GM19099 (cell line): ENCODE data around the gene TNRC6B.

Source experiments
- POLR2A ChIP-seq: IDR thresholded peaks from 3 replicates; pipeline ENCODE4 v1.6.1; 2011; ENCODE audit warnings: low read depth; ENCODE audit not compliant: insufficient read length; ENCODE audit errors: extremely low read depth

TNRC6B gene, protein sequence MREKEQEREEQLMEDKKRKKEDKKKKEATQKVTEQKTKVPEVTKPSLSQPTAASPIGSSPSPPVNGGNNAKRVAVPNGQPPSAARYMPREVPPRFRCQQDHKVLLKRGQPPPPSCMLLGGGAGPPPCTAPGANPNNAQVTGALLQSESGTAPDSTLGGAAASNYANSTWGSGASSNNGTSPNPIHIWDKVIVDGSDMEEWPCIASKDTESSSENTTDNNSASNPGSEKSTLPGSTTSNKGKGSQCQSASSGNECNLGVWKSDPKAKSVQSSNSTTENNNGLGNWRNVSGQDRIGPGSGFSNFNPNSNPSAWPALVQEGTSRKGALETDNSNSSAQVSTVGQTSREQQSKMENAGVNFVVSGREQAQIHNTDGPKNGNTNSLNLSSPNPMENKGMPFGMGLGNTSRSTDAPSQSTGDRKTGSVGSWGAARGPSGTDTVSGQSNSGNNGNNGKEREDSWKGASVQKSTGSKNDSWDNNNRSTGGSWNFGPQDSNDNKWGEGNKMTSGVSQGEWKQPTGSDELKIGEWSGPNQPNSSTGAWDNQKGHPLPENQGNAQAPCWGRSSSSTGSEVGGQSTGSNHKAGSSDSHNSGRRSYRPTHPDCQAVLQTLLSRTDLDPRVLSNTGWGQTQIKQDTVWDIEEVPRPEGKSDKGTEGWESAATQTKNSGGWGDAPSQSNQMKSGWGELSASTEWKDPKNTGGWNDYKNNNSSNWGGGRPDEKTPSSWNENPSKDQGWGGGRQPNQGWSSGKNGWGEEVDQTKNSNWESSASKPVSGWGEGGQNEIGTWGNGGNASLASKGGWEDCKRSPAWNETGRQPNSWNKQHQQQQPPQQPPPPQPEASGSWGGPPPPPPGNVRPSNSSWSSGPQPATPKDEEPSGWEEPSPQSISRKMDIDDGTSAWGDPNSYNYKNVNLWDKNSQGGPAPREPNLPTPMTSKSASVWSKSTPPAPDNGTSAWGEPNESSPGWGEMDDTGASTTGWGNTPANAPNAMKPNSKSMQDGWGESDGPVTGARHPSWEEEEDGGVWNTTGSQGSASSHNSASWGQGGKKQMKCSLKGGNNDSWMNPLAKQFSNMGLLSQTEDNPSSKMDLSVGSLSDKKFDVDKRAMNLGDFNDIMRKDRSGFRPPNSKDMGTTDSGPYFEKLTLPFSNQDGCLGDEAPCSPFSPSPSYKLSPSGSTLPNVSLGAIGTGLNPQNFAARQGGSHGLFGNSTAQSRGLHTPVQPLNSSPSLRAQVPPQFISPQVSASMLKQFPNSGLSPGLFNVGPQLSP (N-terminal part only)

DNA sequence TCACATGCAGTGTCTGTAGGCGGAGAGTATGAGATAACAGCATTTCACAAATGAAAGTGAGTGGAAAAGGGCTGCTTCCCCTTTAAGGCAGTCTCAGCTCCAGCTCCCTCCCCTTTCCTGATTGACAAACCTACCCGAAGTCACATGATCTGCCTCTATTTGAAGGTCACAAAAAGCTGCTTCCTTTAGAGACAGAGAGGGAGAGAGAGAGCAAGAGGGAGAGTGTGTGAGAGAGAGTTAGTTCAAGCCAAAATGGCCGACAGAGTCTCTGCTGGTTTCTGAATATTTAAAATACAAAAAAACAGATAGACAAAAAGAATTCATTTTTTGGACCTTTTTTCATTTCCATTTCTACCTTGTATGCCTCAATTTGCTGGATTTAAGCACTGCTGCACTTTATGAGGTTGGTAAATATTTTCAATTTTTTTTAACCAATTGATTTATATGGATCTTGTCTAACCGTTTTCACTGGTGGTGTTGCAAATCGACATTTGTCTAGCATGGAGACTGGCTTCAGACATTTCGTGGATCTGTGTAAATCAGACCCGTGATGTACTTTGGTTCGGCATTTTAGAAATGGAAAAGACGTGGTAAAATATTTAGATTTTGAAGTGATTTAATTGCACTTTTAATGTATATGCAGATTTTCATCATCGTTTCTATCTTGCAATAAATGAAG lies at the start of gene TNRC6B:
TSS of gene TNRC6B (plus strand) at position 188 of the 679 bp plus-strand sequence. CDS start at position 399, 211 bp downstream.
- peak; percentile 97 for TF ChIP-seq POLR2A

DNA sequence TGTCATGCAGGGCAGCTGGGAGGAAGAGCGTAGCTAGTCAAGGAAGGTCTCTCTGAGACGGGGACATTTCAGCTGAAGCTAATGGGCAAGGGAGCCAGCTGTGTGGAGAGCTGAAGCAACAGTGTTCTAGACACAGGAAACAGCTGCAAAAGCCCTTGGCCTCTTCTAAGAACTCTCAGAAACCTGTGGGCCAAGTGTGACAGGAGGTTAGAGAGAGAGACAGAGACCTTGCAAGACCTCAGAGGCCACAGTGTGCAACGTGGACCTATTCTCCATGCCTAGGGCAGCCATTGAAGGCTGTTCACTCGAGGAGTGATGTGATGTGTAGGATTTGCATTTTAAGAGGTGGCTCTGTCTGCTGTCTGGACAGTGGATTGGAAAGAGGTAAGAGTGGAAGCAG lies 48.7 kb upstream of the TNRC6B start:
- no peak for TF ChIP-seq POLR2A

DNA sequence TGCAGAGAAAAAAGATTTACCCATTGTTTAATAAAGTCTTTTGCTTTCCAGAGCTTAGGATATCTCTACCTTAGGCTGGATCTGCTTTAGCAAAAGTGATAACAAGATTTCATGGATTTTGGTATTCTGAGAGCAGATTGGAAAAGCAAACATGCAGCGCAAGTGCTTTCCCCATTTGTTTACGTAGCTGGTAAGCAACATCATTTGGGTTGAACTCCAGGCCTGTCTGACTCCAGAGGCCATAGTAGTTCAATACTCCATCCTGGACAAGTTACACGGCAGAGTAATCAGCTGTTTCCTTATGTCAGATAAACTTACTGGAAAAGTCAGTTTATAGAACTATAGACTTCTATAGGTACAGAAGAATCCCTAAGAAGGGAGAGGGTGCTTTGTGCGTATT lies 40.6 kb upstream of the TNRC6B start:
- no peak for TF ChIP-seq POLR2A

DNA sequence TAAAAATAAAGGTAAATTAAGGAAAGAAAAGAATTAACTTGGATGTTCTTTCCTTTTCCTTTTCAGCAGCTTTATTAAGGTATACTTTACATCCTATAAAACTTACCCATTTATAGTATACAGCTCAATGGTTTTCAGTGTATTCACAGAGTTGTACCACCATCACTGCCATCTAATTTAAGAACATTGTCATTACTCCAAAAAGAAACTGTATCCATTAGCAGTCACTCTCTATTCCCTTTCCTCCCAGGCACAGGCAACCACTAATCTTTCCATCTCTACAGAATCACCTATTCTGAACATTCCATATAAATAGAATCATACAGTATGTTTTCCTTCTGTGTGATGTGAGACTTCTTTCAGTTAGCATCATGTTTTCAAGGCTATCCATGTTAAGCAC lies 38.9 kb upstream of the TNRC6B start:
- TF ChIP-seq POLR2A, result no peak

DNA sequence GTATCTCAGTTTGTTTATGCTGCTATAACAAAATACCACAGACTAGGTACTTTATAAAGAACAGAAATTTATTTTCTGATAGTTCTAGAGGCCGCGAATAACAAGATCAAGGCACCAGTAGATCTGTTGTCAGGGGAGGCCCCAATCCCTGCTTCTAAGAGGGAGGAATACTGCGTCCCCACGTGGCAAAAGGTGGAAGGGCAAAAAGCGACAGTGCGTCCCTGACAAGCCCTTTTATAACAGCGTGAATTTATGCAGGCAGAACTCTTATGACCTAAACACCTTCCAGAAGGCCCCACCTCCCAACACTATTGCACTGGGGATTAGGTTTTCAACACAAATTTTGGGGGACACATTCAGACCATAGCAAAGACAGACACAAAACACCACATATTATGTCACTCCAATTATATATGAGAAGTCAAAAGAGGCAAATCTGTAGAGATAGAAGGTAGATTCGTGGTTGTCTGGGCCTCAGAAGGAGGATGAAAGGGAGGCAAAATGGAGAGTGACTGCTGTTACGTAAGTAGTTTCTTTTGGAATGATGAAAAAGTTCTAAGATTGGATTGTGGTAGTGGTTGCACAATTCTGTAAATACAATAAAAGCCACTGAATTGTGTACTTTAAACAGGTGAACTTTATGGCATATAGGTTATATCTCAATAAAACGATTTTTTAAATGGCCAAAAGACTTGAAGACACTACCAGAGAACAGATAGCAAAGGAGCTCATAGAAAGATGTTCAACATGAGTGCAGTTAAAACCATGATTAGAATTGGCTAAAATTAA lies 30.1 kb upstream of the TNRC6B start:
- TF ChIP-seq POLR2A, result no peak

DNA sequence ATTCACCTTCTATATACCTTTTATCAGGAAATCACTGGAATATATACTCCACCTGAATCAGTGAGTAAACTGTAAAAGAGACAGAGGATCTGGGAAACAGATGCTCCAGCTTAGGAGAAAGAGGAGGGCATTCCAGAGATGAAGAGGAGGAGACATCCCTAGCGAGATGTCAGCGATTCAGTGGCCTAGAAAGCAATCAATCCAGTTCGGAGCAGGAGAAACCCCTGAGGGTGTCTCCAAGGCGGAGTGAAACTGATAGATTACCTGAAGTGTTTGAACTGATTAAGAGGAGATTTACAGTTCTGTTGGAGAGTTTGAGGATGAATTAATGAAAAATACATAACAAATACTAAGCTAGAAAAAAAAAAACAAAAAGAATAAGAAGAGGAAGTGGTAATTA lies 24.5 kb upstream of the TNRC6B start:
- TF ChIP-seq POLR2A, result no peak

DNA sequence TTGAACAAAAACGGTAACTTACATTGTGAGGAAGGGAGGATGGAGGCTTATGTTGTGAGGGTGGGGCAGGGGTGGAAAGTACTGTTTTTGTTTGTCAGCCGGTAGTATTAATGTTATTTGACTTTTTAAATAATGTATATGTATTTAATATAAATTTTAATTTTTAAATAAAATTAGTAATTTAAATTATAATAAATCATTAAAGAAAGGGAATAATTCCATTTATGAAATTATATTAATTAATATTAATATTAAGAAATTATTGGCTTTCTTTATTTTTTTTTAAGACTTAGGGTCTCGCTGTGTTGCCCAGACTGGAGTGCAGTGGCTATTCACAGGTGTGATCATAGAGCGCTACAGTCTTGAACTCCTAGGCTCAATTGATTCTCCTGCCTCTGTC lies 24.0 kb upstream of the TNRC6B start:
- TF ChIP-seq POLR2A, result no peak

DNA sequence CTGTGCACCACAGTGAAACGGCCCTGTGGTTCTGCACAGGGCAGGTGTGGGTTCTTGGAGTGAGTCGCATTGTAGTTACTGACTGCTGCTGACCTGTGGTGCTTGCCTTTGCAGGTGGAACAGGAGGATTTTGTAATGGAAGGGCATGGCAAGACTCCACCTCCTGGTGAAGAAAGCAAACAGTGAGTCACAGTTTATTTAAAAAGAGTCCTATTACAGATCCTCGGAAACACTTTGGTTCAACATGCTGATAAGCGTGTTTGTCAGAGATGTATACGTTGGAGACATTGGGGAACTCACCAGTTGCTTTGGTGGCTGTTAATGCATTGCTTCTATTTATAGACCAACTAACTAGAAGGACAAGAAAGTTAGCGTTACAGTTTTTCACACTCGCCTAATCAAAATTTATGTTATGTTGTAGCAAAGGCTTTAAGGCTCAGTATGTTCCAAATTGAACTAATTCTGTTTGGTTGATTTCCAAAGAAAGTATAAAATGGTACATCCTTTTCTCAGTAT lies 21.7 kb upstream of the TNRC6B start:
- TF ChIP-seq POLR2A, result no peak

DNA sequence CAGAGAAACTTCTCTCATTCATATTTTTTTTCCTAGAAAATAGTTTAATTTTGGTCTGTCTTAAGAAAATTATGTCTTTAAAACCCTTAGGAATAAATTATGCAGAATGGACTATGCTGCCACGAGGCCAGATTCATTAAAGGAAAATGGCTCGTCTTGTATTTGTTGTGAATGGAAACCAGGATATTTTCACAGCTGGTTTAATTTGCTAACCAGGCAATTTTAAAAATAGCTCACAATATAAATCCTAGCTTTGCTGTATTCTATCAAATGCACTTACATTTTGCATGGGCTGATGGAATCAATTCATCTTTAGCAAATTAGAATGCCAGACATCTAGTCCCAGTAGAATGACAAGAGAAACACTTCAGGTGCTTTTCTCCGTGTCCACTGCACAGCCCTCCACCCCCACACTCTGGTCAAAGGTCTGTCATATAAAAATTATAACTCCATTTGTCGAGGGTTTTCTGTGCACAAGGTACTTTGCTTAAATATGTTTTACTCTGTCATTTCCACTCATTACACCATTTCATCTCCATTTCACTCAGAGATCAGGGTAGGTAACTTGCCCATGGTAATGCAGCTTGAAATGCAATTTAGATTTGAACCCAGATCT lies 20.3 kb upstream of the TNRC6B start:
- no peak for TF ChIP-seq POLR2A

DNA sequence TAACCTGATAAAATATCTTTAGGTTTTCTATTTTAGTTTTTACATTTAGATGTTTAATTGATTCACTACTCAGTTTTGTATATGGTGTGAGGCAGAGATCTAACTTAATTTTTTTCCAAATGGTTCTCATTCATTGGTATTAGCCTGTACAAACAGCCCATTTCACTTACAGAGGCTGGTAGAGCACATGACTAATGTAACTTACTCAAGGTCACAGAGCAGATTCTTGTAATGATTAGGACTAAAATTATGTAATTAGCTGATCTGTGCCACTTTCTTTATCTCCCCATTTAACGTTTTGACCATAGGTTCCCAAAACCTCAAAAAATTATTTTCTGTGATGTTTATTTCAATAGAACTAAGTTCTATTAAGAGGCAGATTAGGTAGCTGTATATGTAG lies 16.5 kb upstream of the TNRC6B start:
- no peak for TF ChIP-seq POLR2A

DNA sequence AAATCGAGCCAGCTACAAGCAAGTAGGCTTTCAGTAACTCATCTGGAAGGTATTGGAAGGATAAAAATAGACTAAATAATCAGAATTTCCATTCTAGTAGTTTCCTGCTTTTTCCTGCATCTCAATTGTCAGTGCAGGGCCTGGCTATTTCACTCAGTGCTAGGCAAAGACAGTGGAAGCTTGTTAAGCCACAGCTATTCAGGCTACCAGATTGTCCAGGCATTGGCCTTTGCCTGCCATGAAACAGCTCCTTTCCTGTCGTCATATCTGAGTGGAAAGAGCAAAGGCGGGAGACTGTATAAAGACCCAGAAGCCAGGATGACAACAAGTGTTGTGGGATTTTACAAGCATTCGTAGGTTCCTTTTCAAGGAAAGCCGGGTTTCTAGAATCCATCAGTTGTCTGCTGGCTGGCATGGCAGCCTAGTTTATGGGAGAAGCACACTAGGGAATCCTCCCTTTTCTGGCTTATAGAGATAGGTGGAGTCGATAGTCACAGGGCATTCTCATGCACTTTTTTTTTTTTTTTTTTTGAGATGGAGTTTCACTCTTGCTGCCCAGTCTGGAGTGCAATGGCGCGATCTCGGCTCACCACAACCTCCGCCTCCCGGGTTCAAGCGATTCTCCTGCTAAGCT lies 2.0 kb upstream of the TNRC6B start:
- no peak for TF ChIP-seq POLR2A

DNA sequence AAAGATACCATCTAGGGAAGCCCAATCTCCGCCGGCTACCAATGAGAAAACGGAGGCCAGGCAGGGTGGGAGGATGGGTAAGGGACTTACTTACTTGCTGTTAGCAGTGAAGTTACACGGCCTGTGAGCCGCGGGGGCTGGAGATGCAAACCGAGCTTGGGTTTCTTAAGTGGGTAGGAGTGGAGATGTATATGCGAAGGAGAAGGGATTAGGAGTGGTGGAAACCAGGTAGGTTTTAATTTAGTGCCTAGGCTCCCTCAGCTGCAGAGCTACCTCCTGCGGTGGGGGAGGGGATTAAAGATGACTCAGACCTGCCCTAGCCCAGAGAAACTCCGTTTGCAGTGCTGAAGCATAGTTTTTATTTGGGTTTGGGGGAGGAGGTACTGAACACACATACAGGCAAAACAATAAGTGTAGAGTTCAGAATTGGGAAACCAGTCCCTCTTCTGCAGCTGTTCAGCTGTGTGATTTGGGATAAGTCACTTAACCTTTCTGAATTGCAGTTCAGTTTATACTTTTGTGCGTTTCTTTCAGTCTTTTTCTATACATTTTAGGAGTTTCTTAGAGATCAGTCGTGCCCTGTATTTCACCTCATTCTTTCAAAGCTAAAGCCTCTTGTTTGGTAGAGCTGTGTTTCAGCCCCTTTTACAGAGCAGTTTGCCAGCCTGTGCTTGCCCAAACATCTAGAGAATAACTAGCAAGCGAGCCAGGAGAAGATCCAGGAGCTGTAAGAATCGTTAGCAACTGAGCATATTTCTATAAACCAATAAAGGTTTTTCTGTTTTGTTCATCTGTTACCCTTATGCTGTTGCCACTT lies 596 bp upstream of the TNRC6B start:
- no peak for TF ChIP-seq POLR2A
